ENCODE measurements around the gene CAST.

DNA sequence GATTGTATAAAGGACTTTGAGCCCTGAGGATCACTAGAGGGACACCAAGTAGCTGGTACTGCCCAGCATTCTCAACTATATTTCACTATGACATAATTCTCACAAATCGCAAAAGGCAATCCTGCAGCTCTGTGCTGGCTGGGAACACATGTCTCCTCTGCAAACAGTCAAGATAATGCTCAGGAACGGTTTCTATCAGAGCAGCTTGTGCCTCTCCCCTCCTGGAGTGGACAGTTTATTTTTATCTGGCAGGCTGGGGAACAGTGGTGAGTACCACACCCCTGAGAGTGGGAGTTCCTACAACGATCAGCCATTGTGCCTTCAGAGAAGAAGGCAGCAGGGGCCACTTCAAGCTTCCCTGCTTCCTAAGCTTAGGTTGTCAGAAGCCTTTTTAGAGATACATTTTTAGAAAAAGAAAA is 79.7 kb downstream of the CAST start:
- TF ChIP-seq SUZ12 (IDR thresholded peaks at IDR 0.05; ENCODE audit: extremely low read depth, insufficient read depth, insufficient read length) = no peak
- no peak for TF ChIP-seq ZNF274 (IDR thresholded peaks at IDR 0.05; ENCODE audit: low read depth, low read length)
- TF ChIP-seq YY1 (IDR thresholded peaks at IDR 0.05; ENCODE audit: insufficient read depth, insufficient read length) = no peak

Data from NT2/D1 (cell line).